ENCODE measurements around the gene RPP25. TPM values are rescaled to one million over a fixed set of nuclear protein-coding genes. Genes with fewer than 3 reads are reported as not detected.

RPP25 gene
- total and polyA plus RNA-seq, 2 of the 13 experiments (the other 11 are each of a cell fraction or from before 2014, with no cell fraction given), result 0.05 to 0.11 TPM

GRCh38 chr15:74937590-74938371 is 18.8 kb downstream of the RPP25 start, which contains the start of gene COX5A (continued):
- peak; percentile 43; the same call in 1 of the 2 replicates for TF ChIP-seq SKIL (CRISPR knock-in tag; IDR thresholded peaks at IDR 0.05; ENCODE audit: borderline replicate concordance)
- peak; percentile 85 for TF ChIP-seq ETV6 (CRISPR knock-in tag; conservative IDR thresholded peaks at IDR 0.05)
- TF ChIP-seq ZNF44 (CRISPR knock-in tag; IDR thresholded peaks at IDR 0.05), result no peak
- TF ChIP-seq ZNF343 (CRISPR knock-in tag; IDR thresholded peaks at IDR 0.05), result peak; percentile 80; the same call in 1 of the 2 replicates
- peak; percentile 96 for TF ChIP-seq ZFP91 (CRISPR knock-in tag; IDR thresholded peaks at IDR 0.05; ENCODE audit: borderline replicate concordance)
- 0 out of 2 replicates have a peak, but pooled peaks have one; percentile 22 for TF ChIP-seq PPARG (CRISPR knock-in tag; conservative IDR thresholded peaks at IDR 0.05)
- TF ChIP-seq IKZF4 (CRISPR knock-in tag; IDR thresholded peaks at IDR 0.05; ENCODE audit: borderline replicate concordance, low read depth, not compliant biosample characterization), result no peak
- 0 out of 2 replicates have a peak, but pooled peaks have one; percentile 44 for TF ChIP-seq ZNF367 (CRISPR knock-in tag; IDR thresholded peaks at IDR 0.05; ENCODE audit: borderline replicate concordance)
- no peak for TF ChIP-seq NFIC (IDR thresholded peaks at IDR 0.05; ENCODE audit: low read length)
- no peak for TF ChIP-seq PRDM15 (CRISPR knock-in tag; IDR thresholded peaks at IDR 0.05)
- no peak for TF ChIP-seq EP300 (IDR thresholded peaks at IDR 0.05; ENCODE audit: low read depth in 2 of 2, low read length in 2 of 2)
- TF ChIP-seq EP300 (CRISPR knock-in tag; IDR thresholded peaks at IDR 0.05; ENCODE audit: borderline replicate concordance), result no peak
- TF ChIP-seq HDAC6 (IDR thresholded peaks at IDR 0.05; ENCODE audit: low read depth, low read length), result no peak
- TF ChIP-seq PCBP2 (optimal IDR thresholded peaks at IDR 0.05; ENCODE audit: low read depth, low read length, poor library complexity, severe bottlenecking), result no peak
- TF ChIP-seq MLLT10 (CRISPR knock-in tag; IDR thresholded peaks at IDR 0.05), result no peak
- TF ChIP-seq ETV5 (CRISPR knock-in tag; IDR thresholded peaks at IDR 0.05; ENCODE audit: borderline replicate concordance), result peak; percentile 68; the same call in 1 of the 2 replicates
- no peak for TF ChIP-seq PHB2 (IDR thresholded peaks at IDR 0.05; ENCODE audit: partially characterized antibody)
- no peak for TF ChIP-seq ZNF460 (CRISPR knock-in tag; IDR thresholded peaks at IDR 0.05; ENCODE audit: borderline replicate concordance)
- TF ChIP-seq TRIM22 (IDR thresholded peaks at IDR 0.05), result no peak

All from HepG2 (cell line).